ENCODE results near the gene ATL2. TPM values are rescaled to one million over a fixed set of nuclear protein-coding genes. Genes with fewer than 3 reads are reported as not detected.
"Not testable (repeated sequence)": the region's sequence is repeated elsewhere in the genome, so short reads cannot be mapped to it uniquely, and the experiment has no call there.

ATL2 gene
- 10 to 100 TPM; 10.1 to 21.1 (median 15.7) TPM for polyA plus RNA-seq

GRCh38 chr2:38377050-38377828, at the start of gene ATL2:
TSS of gene ATL2 (minus strand) at chr2:38377273. CDS start at chr2:38377260, 13 bp downstream.
- peak within 1 kb of the TSS; percentile 86 to 98 (median 94) for H3K27ac Mint-ChIP-seq
- DNase-seq: peak; percentile 91 to 92 (median 92)
- H3K4me3 Mint-ChIP-seq: peak within 1 kb of the TSS; percentile 91 to 99 (median 95)
- no peaks in the 10 kb centered on the region for H3K9me3 Mint-ChIP-seq
- peaks cover 0 to 18% (median 3%) of the 10 kb centered on the region in 3 donors for H3K27me3 Mint-ChIP-seq (ENCODE audit: low read depth in 3 of 3)
- H3K4me1 Mint-ChIP-seq: peaks cover 23 to 50% of the 10 kb centered on the region in 2 donors
- H3K36me3 Mint-ChIP-seq: no peaks in the 10 kb centered on the region

GRCh38 chr2:38423763-38424162, 46.7 kb upstream of the ATL2 start:
- Mint-ChIP-seq H3K4me3 (no peak overlapping the region), H3K4me1 (no peaks in the 10 kb centered on the region), H3K36me3 (no peaks in the 10 kb centered on the region), H3K9me3 (no peaks in the 10 kb centered on the region), H3K27me3 (ENCODE audit: low read depth in 3 of 3) (peaks cover 2 to 5% (median 3%) of the 10 kb centered on the region in 3 donors), H3K27ac (no peak overlapping the region)
- DNase-seq: no peak

GRCh38 chr2:38421274-38422056, 44.4 kb upstream of the ATL2 start:
- H3K36me3 Mint-ChIP-seq: no peaks in the 10 kb centered on the region
- no peak overlapping the region for H3K4me3 Mint-ChIP-seq
- H3K4me1 Mint-ChIP-seq: no peaks in the 10 kb centered on the region
- no peaks in the 10 kb centered on the region for H3K9me3 Mint-ChIP-seq
- H3K27ac Mint-ChIP-seq: no peak overlapping the region
- DNase-seq: no peak
- peaks cover 0 to 6% (median 5%) of the 10 kb centered on the region in 3 donors for H3K27me3 Mint-ChIP-seq (ENCODE audit: low read depth in 3 of 3)

GRCh38 chr2:38419499-38419898, 42.4 kb upstream of the ATL2 start:
- Mint-ChIP-seq H3K4me1 (no peaks in the 10 kb centered on the region), H3K9me3 (no peaks in the 10 kb centered on the region), H3K36me3 (peaks cover 0 to 2% (median 0%) of the 10 kb centered on the region in 3 donors), H3K27me3 (ENCODE audit: low read depth in 3 of 3) (peaks cover 2 to 6% (median 4%) of the 10 kb centered on the region in 3 donors), H3K27ac (no peak overlapping the region), H3K4me3 (no peak overlapping the region)
- no peak for DNase-seq

- Mint-ChIP-seq H3K27ac (no peak overlapping the region), H3K36me3 (peaks cover 0 to 2% (median 0%) of the 10 kb centered on the region in 3 donors), H3K4me1 (no peaks in the 10 kb centered on the region), H3K27me3 (ENCODE audit: low read depth in 3 of 3) (peaks cover 2 to 4% (median 4%) of the 10 kb centered on the region in 3 donors), H3K4me3 (no peak overlapping the region), H3K9me3 (peaks cover 0 to 3% (median 0%) of the 10 kb centered on the region in 6 donors)
- no peak for DNase-seq
These were observed 41.7 kb upstream of the ATL2 start for GRCh38 chr2:38418735-38419134.

GRCh38 chr2:38417745-38418689, 40.9 kb upstream of the ATL2 start:
- no peaks in the 10 kb centered on the region for H3K4me1 Mint-ChIP-seq
- H3K27ac Mint-ChIP-seq: no peak overlapping the region
- no peak for DNase-seq
- H3K4me3 Mint-ChIP-seq: no peak overlapping the region
- H3K27me3 Mint-ChIP-seq (ENCODE audit: low read depth in 3 of 3): peaks cover 4% of the 10 kb centered on the region in 3 donors
- H3K36me3 Mint-ChIP-seq: peaks cover 0 to 2% (median 0%) of the 10 kb centered on the region in 3 donors
- H3K9me3 Mint-ChIP-seq: peaks cover 2 to 8% (median 3%) of the 10 kb centered on the region in 6 donors

GRCh38 chr2:38416296-38417036, 39.4 kb upstream of the ATL2 start:
- Mint-ChIP-seq H3K9me3 (peaks cover 2 to 18% (median 10%) of the 10 kb centered on the region in 6 donors), H3K36me3 (peaks cover 0 to 5% (median 2%) of the 10 kb centered on the region in 3 donors), H3K4me1 (no peaks in the 10 kb centered on the region), H3K27me3 (ENCODE audit: low read depth in 3 of 3) (peaks cover 4 to 5% (median 4%) of the 10 kb centered on the region in 3 donors), H3K27ac (no peak overlapping the region), H3K4me3 (no peak overlapping the region)
- DNase-seq: no peak

- peaks cover 2 to 5% (median 4%) of the 10 kb centered on the region in 3 donors for H3K27me3 Mint-ChIP-seq (ENCODE audit: low read depth in 3 of 3)
- no peak overlapping the region for H3K4me3 Mint-ChIP-seq
- H3K4me1 Mint-ChIP-seq: no peaks in the 10 kb centered on the region
- H3K9me3 Mint-ChIP-seq: peaks cover 2 to 20% (median 10%) of the 10 kb centered on the region in 6 donors
- peaks cover 0 to 5% (median 2%) of the 10 kb centered on the region in 3 donors for H3K36me3 Mint-ChIP-seq
- H3K27ac Mint-ChIP-seq: no peak overlapping the region
- no peak for DNase-seq
These were observed 38.7 kb upstream of the ATL2 start for GRCh38 chr2:38415728-38416291.

GRCh38 chr2:38415023-38415422, 38.0 kb upstream of the ATL2 start:
- Mint-ChIP-seq H3K27me3 (ENCODE audit: low read depth in 3 of 3) (peaks cover 1 to 5% (median 4%) of the 10 kb centered on the region in 3 donors), H3K27ac (no peak overlapping the region), H3K9me3 (peaks cover 2 to 20% (median 10%) of the 10 kb centered on the region in 6 donors), H3K4me1 (no peaks in the 10 kb centered on the region), H3K4me3 (no peak overlapping the region), H3K36me3 (peaks cover 0 to 5% (median 2%) of the 10 kb centered on the region in 3 donors)
- DNase-seq: no peak

GRCh38 chr2:38412235-38412871, 35.3 kb upstream of the ATL2 start:
- not testable (repeated sequence) for DNase-seq; H3K4me1 Mint-ChIP-seq; H3K27me3 Mint-ChIP-seq (ENCODE audit: low read depth in 3 of 3); H3K27ac Mint-ChIP-seq; H3K36me3 Mint-ChIP-seq; H3K4me3 Mint-ChIP-seq
- H3K9me3 Mint-ChIP-seq: peaks cover 2 to 20% (median 10%) of the 10 kb centered on the region in 6 donors

GRCh38 chr2:38409156-38410102, 32.4 kb upstream of the ATL2 start:
- Mint-ChIP-seq H3K27me3 (ENCODE audit: low read depth in 3 of 3) (peaks cover 2 to 5% (median 2%) of the 10 kb centered on the region in 3 donors), H3K27ac (no peak overlapping the region), H3K36me3 (peaks cover 0 to 5% (median 0%) of the 10 kb centered on the region in 3 donors), H3K4me1 (no peaks in the 10 kb centered on the region), H3K4me3 (no peak overlapping the region), H3K9me3 (peaks cover 2 to 20% (median 10%) of the 10 kb centered on the region in 6 donors)
- DNase-seq: no peak

Measured in immature natural killer cell (primary cell).